Mesendoderm (in vitro differentiated cells): ENCODE results near the gene SMC4.

ENCODE experiments used
- DNase-seq: peaks from one replicate; pipeline ENCODE4 v3.0.0; 2013
- H2AK5ac ChIP-seq: 2 replicates; pipeline ENCODE4 v1.6.1; 2013; ENCODE audit warnings: low read length, inconsistent platforms
- H2BK120ac ChIP-seq: 2 replicates; pipeline ENCODE4 v1.6.1; 2013; ENCODE audit warnings: low read depth, mild to moderate bottlenecking, low read length, moderate library complexity, mixed read lengths
- H2BK15ac ChIP-seq: replicated peaks from 2 replicates; pipeline ENCODE4 v1.6.1; 2013; ENCODE audit warnings: low read depth, mild to moderate bottlenecking, moderate library complexity
- H2BK5ac ChIP-seq: 2 replicates; pipeline ENCODE4 v1.6.1; 2013; ENCODE audit warnings: low read length, inconsistent platforms
- H3K18ac ChIP-seq: 2 replicates; pipeline ENCODE4 v1.6.1; 2013; ENCODE audit warnings: mild to moderate bottlenecking, low read length, mixed read lengths
- H3K23ac ChIP-seq: one replicate; pipeline ENCODE4 v1.6.1; 2013; ENCODE audit warnings: low read length
- H3K27ac ChIP-seq: 2 replicates; pipeline ENCODE4 v1.5.1; 2013; ENCODE audit warnings: low read depth, mild to moderate bottlenecking, inconsistent platforms, low read length, moderate library complexity
- H3K27me3 ChIP-seq: 2 replicates; pipeline ENCODE4 v1.6.1; 2013; ENCODE audit warnings: low read length, control low read depth, mild to moderate bottlenecking, inconsistent platforms; ENCODE audit not compliant: insufficient read depth, poor library complexity
- H3K36me3 ChIP-seq: 2 replicates; pipeline ENCODE4 v1.6.1; 2013; ENCODE audit warnings: low read length, inconsistent platforms; ENCODE audit not compliant: control insufficient read depth, insufficient read depth
- H3K4ac ChIP-seq: one replicate; pipeline ENCODE4 v1.6.1; 2013; ENCODE audit warnings: low read depth, mild to moderate bottlenecking, low read length, moderate library complexity
- H3K4me1 ChIP-seq: 2 replicates; pipeline ENCODE4 v1.6.1; 2013; ENCODE audit warnings: low read depth, low read length, inconsistent platforms; ENCODE audit not compliant: control insufficient read depth
- H3K4me2 ChIP-seq: 2 replicates; pipeline ENCODE4 v1.6.1; 2013; ENCODE audit warnings: low read length
- H3K4me3 ChIP-seq: 2 replicates; pipeline ENCODE4 v1.5.1; 2013; ENCODE audit warnings: mild to moderate bottlenecking, low read length
- H3K56ac ChIP-seq: one replicate; pipeline ENCODE4 v1.6.1; 2013; ENCODE audit warnings: low read length
- H3K79me1 ChIP-seq: 2 replicates; pipeline ENCODE4 v1.6.1; 2013; ENCODE audit warnings: low read length, inconsistent platforms
- H3K79me2 ChIP-seq: 2 replicates; pipeline ENCODE4 v1.6.1; 2013; ENCODE audit warnings: mild to moderate bottlenecking, low read length; ENCODE audit not compliant: control insufficient read depth, insufficient read depth
- H3K9ac ChIP-seq: 2 replicates; pipeline ENCODE4 v1.6.1; 2013; ENCODE audit warnings: low read length, inconsistent platforms
- H4K5ac ChIP-seq: one replicate; pipeline ENCODE4 v1.6.1; 2013; ENCODE audit warnings: low read length
- H4K8ac ChIP-seq: one replicate; pipeline ENCODE4 v1.6.1; 2013; ENCODE audit warnings: low read depth, mild to moderate bottlenecking, control low read depth, low read length, moderate library complexity
- WGBS: extraction: QIAGEN DNeasy Blood & Tissue Kit; methylation state at CpG from one replicate; pipeline ENCODE4 v1.1.7; 2013; ENCODE audit warnings: low lambda C conversion rate, missing lambda C conversion rate; ENCODE audit not compliant: insufficient coverage; ENCODE audit errors: extremely low coverage; 5-methylcytosine and 5-hydroxymethylcytosine counted together

The SMC4 gene

DNA sequence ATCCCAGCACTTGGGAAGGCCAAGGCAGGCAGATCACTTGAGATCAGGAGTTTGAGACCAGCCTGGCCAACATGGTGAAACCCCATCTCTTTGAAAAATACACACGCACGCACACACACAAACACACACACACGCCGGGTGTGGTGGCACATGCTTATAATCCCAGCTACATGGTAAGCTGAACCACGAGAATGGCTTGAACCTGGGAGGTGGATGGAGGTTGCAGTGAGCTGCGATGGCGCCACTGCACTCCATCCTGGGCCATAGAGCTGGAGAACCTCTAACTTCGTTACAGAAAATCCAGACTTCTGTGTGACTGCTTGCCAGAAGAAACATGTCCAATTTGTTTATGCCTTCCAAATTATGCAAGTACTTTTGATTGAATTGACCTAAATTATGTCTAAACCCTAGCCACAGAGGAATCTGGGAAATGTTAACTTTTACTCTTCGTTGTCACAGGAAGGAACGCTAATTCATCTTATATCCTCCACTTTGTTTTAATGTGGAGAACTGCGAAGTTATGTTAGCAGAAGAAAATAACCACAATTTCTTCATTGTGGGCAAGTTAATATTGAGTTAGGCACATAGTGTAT lies 28.5 kb downstream of the SMC4 start:
- Histone ChIP-seq H3K9ac (no peak overlapping the region), H3K18ac (no peak overlapping the region)
- WGBS: no CpG with 5 or more reads among the region's 11 CpGs

DNA sequence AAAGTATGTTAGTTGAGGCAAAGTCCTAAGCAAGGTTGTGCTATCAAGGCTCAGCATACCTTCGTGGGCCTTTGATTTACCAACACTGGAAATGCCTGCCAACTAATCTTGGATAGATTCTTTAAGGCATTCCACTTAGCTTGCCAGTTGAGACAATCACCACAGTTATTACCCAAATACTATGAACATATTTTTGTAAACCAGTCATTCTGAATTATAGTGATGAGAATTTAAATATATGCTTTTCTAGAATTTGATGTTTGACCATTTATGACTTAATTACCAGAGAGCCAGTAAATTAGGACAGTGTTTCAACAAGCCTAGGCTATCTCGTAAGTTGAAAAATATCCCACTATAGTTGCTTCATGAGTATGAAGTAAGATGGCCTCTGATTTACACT lies 34.6 kb downstream of the SMC4 start:
- no peaks in the 10 kb centered on the region for H3K36me3 ChIP-seq
- peaks cover 10% of the 10 kb centered on the region for H3K79me2 ChIP-seq

More for the DNA sequence above, 28.5 kb downstream of the SMC4 start:
- H3K27me3 ChIP-seq: no peaks in the 10 kb centered on the region
- no peaks in the 10 kb centered on the region for H3K79me1 ChIP-seq
- no peak overlapping the region for H4K5ac ChIP-seq
- H3K4me3 ChIP-seq: no peak overlapping the region
- H3K27ac ChIP-seq: no peak overlapping the region
- H3K4ac ChIP-seq: no peak overlapping the region
- no peak overlapping the region for H3K4me2 ChIP-seq
- H3K23ac ChIP-seq: no peak overlapping the region
- no peaks in the 10 kb centered on the region for H3K4me1 ChIP-seq
- H3K79me2 ChIP-seq: no peaks in the 10 kb centered on the region
- H2BK120ac ChIP-seq: no peak overlapping the region
- H2AK5ac ChIP-seq: no peak overlapping the region
- H2BK5ac ChIP-seq: no peak overlapping the region
- no peak overlapping the region for H3K56ac ChIP-seq
- DNase-seq: no peak
- H2BK15ac ChIP-seq: no peak overlapping the region
- no peak overlapping the region for H4K8ac ChIP-seq
- peaks cover 9% of the 10 kb centered on the region for H3K36me3 ChIP-seq

DNA sequence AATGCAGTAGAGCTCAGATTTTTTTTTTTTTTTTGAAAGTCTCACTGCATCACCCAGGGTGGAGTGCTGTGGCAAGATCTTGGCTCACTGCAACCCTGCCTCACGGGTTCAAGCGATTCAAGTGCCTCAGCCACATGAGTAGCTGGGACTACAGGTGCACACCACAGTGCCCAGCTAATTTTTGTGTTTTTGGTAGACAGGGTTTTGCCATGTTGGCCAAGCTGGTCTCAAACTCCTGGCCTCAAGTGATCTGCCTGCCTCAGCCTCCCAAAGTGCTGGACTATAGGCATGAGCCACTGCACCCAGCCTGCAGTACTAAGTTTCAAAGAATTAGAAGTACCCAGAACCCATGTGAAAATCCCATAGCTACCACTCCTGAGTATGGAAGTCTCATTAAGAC lies 35.6 kb downstream of the SMC4 start:
- no peak overlapping the region for H3K4ac ChIP-seq
- H2BK5ac ChIP-seq: no peak overlapping the region
- no peak overlapping the region for H4K5ac ChIP-seq
- H3K9ac ChIP-seq: no peak overlapping the region
- no peak overlapping the region for H2BK120ac ChIP-seq
- H3K56ac ChIP-seq: no peak overlapping the region
- H3K79me1 ChIP-seq: peaks cover 2% of the 10 kb centered on the region
- no peak overlapping the region for H3K4me2 ChIP-seq
- H3K23ac ChIP-seq: no peak overlapping the region
- no peak overlapping the region for H3K18ac ChIP-seq
- H3K27ac ChIP-seq: no peak overlapping the region
- no peak overlapping the region for H3K4me3 ChIP-seq
- WGBS: no CpG with 5 or more reads among the region's 2 CpGs
- peaks cover 13% of the 10 kb centered on the region for H3K79me2 ChIP-seq
- H3K27me3 ChIP-seq: no peaks in the 10 kb centered on the region
- DNase-seq: no peak
- no peak overlapping the region for H2AK5ac ChIP-seq
- no peaks in the 10 kb centered on the region for H3K36me3 ChIP-seq
- no peak overlapping the region for H2BK15ac ChIP-seq
- H3K4me1 ChIP-seq: no peaks in the 10 kb centered on the region
- no peak overlapping the region for H4K8ac ChIP-seq

More for the DNA sequence above, 34.6 kb downstream of the SMC4 start:
- Histone ChIP-seq H2BK15ac (no peak overlapping the region), H4K8ac (no peak overlapping the region), H2BK120ac (no peak overlapping the region), H3K9ac (no peak overlapping the region), H3K4me3 (no peak overlapping the region), H2BK5ac (no peak overlapping the region), H3K4me2 (no peak overlapping the region), H3K27me3 (no peaks in the 10 kb centered on the region), H4K5ac (no peak overlapping the region), H3K18ac (no peak overlapping the region), H3K4me1 (no peaks in the 10 kb centered on the region), H2AK5ac (no peak overlapping the region), H3K4ac (no peak overlapping the region), H3K56ac (no peak overlapping the region), H3K79me1 (peaks cover 2% of the 10 kb centered on the region), H3K23ac (no peak overlapping the region), H3K27ac (no peak overlapping the region)
- WGBS: no CpG with 5 or more reads among the region's 2 CpGs
- DNase-seq: no peak

DNA sequence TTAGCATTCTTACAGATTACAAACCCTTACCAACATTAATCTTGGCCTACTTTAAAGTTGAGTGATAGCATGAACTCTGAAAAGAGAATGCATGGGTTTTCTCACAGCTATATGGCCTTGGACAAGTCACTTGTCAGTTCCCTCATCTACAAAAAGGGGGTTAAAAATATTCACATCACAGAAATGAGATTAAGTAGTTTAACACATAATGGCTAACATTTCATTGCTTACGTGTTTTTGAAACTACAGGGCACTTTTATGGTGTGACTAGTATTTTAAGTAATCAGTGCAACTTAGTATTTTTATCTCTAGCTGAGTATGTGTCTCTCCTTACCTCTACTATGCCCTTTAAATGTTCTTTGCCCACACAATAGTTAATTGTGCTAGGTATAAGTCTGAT lies 36.3 kb downstream of the SMC4 start:
- no peak overlapping the region for H4K5ac ChIP-seq
- H3K56ac ChIP-seq: no peak overlapping the region
- no peak overlapping the region for H3K9ac ChIP-seq
- H3K36me3 ChIP-seq: no peaks in the 10 kb centered on the region
- peaks cover 2% of the 10 kb centered on the region for H3K79me1 ChIP-seq
- no peak overlapping the region for H3K18ac ChIP-seq
- no peak overlapping the region for H3K4ac ChIP-seq
- H2AK5ac ChIP-seq: no peak overlapping the region
- H3K4me3 ChIP-seq: no peak overlapping the region
- H3K4me2 ChIP-seq: no peak overlapping the region
- H3K23ac ChIP-seq: no peak overlapping the region
- DNase-seq: no peak
- no peak overlapping the region for H2BK15ac ChIP-seq
- H3K4me1 ChIP-seq: peaks cover 2% of the 10 kb centered on the region
- H3K79me2 ChIP-seq: peaks cover 17% of the 10 kb centered on the region
- H2BK5ac ChIP-seq: no peak overlapping the region
- WGBS: no CpG with 5 or more reads among the region's 1 CpG
- no peak overlapping the region for H2BK120ac ChIP-seq
- no peak overlapping the region for H4K8ac ChIP-seq
- no peaks in the 10 kb centered on the region for H3K27me3 ChIP-seq
- H3K27ac ChIP-seq: no peak overlapping the region

DNA sequence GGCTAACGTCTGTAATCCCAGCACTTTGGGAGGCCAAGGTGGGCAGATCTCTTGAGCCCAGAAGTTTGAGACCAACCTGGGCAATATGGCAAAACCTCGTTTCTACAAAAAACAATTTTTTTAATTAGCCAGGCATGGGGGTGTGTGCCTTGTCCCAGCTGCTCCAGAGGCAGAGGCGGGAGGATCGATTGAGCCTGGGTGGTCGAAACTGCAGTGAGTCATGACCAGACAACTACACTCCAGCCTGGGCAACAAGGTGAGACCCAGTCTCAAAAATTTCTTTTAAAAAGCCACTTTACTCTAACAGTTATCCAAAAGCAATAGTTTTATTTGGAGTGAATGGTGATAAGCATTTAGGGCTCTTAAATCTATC lies 37.6 kb downstream of the SMC4 start:
- Histone ChIP-seq H3K79me1 (peaks cover 2% of the 10 kb centered on the region), H3K9ac (no peak overlapping the region), H3K4me3 (no peak overlapping the region), H2BK120ac (no peak overlapping the region), H3K4me1 (peaks cover 2% of the 10 kb centered on the region), H3K4ac (no peak overlapping the region), H3K18ac (no peak overlapping the region), H3K79me2 (peaks cover 20% of the 10 kb centered on the region), H3K27ac (no peak overlapping the region), H2BK15ac (no peak overlapping the region), H3K23ac (no peak overlapping the region), H2AK5ac (no peak overlapping the region), H4K5ac (no peak overlapping the region), H3K56ac (no peak overlapping the region), H4K8ac (no peak overlapping the region), H3K36me3 (no peaks in the 10 kb centered on the region), H2BK5ac (no peak overlapping the region), H3K27me3 (no peaks in the 10 kb centered on the region), H3K4me2 (no peak overlapping the region)
- WGBS: no CpG with 5 or more reads among the region's 5 CpGs
- peak; percentile 25 for DNase-seq

DNA sequence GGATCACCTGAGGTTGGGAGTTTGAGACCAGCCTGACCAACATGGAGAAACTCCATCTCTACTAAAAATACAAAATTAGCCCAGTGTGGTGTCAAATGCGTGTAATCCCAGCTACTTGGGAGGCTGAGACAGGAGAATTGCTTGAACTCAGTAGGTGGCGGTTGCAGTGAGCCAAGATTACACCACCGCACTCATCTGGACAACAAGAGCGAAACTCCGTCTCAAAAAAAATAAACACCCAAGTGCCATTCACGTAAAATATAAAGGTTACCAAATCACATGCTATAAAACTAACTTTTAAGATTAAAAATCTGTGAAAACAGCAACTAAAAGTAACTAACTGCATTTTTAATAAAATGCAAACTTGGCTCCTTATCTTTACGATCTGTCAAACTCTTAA lies 41.2 kb downstream of the SMC4 start:
- Histone ChIP-seq H3K56ac (no peak overlapping the region), H4K5ac (no peak overlapping the region), H2BK5ac (no peak overlapping the region), H4K8ac (no peak overlapping the region), H2BK15ac (no peak overlapping the region), H2BK120ac (no peak overlapping the region), H3K9ac (no peak overlapping the region), H3K4me1 (peaks cover 2% of the 10 kb centered on the region), H3K79me2 (peaks cover 34% of the 10 kb centered on the region), H3K4ac (no peak overlapping the region), H3K18ac (no peak overlapping the region), H3K4me2 (no peak overlapping the region), H3K27ac (no peak overlapping the region), H3K27me3 (no peaks in the 10 kb centered on the region), H3K36me3 (no peaks in the 10 kb centered on the region), H2AK5ac (no peak overlapping the region), H3K4me3 (no peak overlapping the region), H3K79me1 (peaks cover 2% of the 10 kb centered on the region), H3K23ac (no peak overlapping the region)
- no CpG with 5 or more reads among the region's 7 CpGs for whole genome bisulfite sequencing
- no peak for DNase-seq
